Measurements from ENCODE around the gene GYS1. TPM values are rescaled to one million over a fixed set of nuclear protein-coding genes. Genes with fewer than 3 reads are reported as not detected.

The GYS1 gene
- total RNA-seq, 1 donor from 2014 or later: 24.8 TPM

GRCh38 chr19:48964205-48965039 lies 28.7 kb downstream of the GYS1 start:
- DNase-seq (ENCODE audit: low read depth): no peak
- Histone ChIP-seq H3K36me3 (ENCODE audit: control insufficient read depth, insufficient read depth, low read length) (no peaks in the 10 kb centered on the region), H3K4me3 (ENCODE audit: low read depth, low read length) (no peak overlapping the region), H3K27me3 (ENCODE audit: control insufficient read depth, insufficient read depth, low read length) (no peaks in the 10 kb centered on the region)
- no peak for TF ChIP-seq CTCF (IDR thresholded peaks at IDR 0.05; ENCODE audit: insufficient read depth, low read length, poor library complexity, severe bottlenecking)

- H3K27me3 ChIP-seq (ENCODE audit: control insufficient read depth, insufficient read depth, low read length): no peaks in the 10 kb centered on the region
- no peak overlapping the region for H3K4me3 ChIP-seq (ENCODE audit: low read depth, low read length)
- no peak for DNase-seq (ENCODE audit: low read depth)
- H3K36me3 ChIP-seq (ENCODE audit: control insufficient read depth, insufficient read depth, low read length): no peaks in the 10 kb centered on the region
- TF ChIP-seq CTCF (IDR thresholded peaks at IDR 0.05; ENCODE audit: insufficient read depth, low read length, poor library complexity, severe bottlenecking): no peak
Measured at GRCh38 chr19:48963371-48964204, 29.5 kb downstream of the GYS1 start.

GRCh38 chr19:48962849-48963165 lies 30.3 kb downstream of the GYS1 start:
- no peak for TF ChIP-seq CTCF (IDR thresholded peaks at IDR 0.05; ENCODE audit: insufficient read depth, low read length, poor library complexity, severe bottlenecking)
- DNase-seq (ENCODE audit: low read depth): no peak
- H3K36me3 ChIP-seq (ENCODE audit: control insufficient read depth, insufficient read depth, low read length): peaks cover 1% of the 10 kb centered on the region
- no peak overlapping the region for H3K4me3 ChIP-seq (ENCODE audit: low read depth, low read length)
- no peaks in the 10 kb centered on the region for H3K27me3 ChIP-seq (ENCODE audit: control insufficient read depth, insufficient read depth, low read length)

GRCh38 chr19:48962029-48962848 lies 30.9 kb downstream of the GYS1 start:
- no peak for DNase-seq (ENCODE audit: low read depth)
- TF ChIP-seq CTCF (IDR thresholded peaks at IDR 0.05; ENCODE audit: insufficient read depth, low read length, poor library complexity, severe bottlenecking): no peak
- Histone ChIP-seq H3K4me3 (ENCODE audit: low read depth, low read length) (no peak overlapping the region), H3K27me3 (ENCODE audit: control insufficient read depth, insufficient read depth, low read length) (no peaks in the 10 kb centered on the region), H3K36me3 (ENCODE audit: control insufficient read depth, insufficient read depth, low read length) (peaks cover 1% of the 10 kb centered on the region)

- TF ChIP-seq CTCF (IDR thresholded peaks at IDR 0.05; ENCODE audit: insufficient read depth, low read length, poor library complexity, severe bottlenecking): no peak
- no peaks in the 10 kb centered on the region for H3K27me3 ChIP-seq (ENCODE audit: control insufficient read depth, insufficient read depth, low read length)
- DNase-seq (ENCODE audit: low read depth): no peak
- H3K4me3 ChIP-seq (ENCODE audit: low read depth, low read length): no peak overlapping the region
- H3K36me3 ChIP-seq (ENCODE audit: control insufficient read depth, insufficient read depth, low read length): peaks cover 2% of the 10 kb centered on the region
Measured at GRCh38 chr19:48961673-48962028, 31.5 kb downstream of the GYS1 start.

All from kidney epithelial cell (primary cell).